GM18868 (cell line): ENCODE data around the gene UBAC2.

Source experiments
- ATAC-seq: cut with Tn5 transposase; IDR thresholded peaks from one replicate; pipeline ENCODE4 v1.9.1; 2021; ENCODE audit warnings: mild to moderate bottlenecking, moderate library complexity; ENCODE audit not compliant: unreplicated experiment

The UBAC2 gene

GRCh38 chr13:99289674-99290337 lies 89.2 kb downstream of the UBAC2 start:
- no peak for ATAC-seq

DNA sequence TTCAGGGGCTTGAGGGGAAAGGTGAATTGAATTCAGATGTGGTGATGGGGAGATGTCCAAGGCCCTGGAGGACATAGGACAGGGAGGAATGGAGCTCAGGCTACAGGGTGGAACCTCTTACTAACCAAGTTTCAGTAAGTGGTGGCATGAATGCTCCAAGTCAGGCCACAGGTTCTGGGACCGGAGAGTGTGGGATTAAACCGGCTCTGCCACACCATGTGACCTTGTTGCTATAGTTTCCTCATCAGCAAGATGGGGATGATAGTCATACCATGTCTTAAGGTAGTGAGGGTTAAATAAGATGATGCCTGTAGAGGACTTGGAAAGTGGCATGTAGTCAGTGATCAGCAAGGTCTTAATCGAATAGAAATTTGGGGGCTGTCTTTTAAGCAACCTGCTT lies 90.2 kb downstream of the UBAC2 start:
- ATAC-seq = no peak

DNA sequence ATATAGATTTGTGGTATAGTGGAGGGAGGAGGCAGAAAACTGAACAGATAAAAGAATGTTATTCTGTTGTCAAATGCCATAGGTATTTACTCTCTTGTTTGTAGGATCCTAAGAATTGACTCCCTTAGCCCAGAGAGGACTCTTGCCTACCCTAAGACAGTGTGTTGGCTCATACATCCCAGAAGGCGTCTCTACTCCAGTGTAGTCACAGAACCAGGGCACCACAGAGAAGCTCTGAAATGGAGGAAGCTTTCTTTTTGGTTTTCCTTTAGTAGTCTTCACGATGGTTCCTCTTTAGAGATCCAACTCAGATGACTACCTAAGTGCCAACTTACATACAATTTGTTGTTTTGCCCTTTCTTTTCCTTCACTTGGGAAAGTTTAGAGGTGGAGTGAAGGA lies 92.5 kb downstream of the UBAC2 start:
- no peak for ATAC-seq

DNA sequence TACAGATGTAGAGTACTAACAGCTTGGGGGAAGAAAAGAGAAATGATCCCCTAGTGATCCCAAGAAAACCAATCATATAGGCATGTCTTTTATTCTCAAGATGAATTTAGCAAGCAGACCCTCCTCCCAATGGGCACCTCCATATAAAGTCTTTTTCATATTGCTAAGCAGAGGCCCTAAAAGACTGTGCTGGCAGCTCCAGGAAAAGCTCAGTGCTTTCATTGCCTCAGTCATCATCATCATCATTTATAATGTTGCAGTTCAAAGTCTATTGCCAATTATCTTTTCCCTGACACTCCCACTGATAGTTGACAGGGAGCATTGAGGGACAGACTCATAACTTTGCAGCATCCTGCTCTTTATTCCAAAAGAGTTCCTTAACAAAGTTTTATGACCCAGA lies 93.5 kb downstream of the UBAC2 start:
- no peak for ATAC-seq

- no peak for ATAC-seq
Measured at GRCh38 chr13:99294958-99295357, 94.3 kb downstream of the UBAC2 start.

GRCh38 chr13:99295488-99296252 lies 95.0 kb downstream of the UBAC2 start:
- ATAC-seq = no peak

DNA sequence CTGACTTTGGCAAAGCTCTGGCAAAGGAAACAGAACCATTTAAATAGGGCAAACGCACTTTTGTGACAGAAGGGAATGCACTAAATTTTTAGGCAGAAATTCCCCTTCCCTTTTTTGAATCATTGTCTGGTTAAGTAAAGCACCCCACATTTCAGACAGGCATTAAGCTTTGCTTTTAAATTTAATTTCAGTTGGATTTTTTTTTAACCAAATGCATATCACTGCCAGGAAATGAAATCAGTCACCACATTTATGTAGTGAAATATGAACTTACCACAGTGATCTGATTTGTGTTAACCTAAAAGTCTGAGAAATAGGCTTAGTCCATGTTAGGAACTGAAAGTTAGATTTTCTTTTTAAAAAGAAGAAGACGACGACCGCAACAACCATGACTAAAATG lies 95.7 kb downstream of the UBAC2 start:
- peak; percentile 52 for ATAC-seq

- no peak for ATAC-seq
Measured at GRCh38 chr13:99297331-99297730, 96.7 kb downstream of the UBAC2 start.

GRCh38 chr13:99298056-99298455 lies 97.4 kb downstream of the UBAC2 start:
- ATAC-seq = no peak

DNA sequence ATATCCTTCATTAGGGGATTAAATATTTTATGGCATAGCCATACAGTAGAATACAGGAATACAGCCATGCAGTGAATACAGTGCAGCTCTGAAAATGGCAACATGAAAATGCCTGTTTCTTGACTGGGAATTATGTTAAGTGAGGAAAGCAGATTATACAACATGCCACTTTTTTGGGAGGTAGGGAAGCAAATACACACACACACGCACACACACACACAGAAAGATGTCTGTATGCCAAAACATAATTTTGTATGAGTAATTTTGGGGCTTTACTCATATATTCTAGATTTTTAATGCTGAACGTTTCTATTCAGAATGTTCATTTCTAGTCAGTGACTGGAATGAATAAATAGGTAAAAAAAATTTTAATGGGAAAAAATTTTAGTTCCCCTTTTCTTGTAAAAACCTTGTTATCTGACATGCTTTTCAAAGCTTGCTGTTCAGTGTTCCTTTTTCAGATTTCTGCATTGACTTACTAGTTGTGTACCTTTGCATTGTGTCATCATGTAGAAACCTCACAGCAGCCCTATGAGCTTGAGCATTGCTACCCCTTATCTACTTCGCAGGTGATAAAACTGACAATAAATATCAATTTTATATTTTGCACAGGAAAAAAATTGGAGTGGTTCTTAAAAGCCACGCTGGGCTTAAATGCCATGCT lies 98.7 kb downstream of the UBAC2 start:
- no peak for ATAC-seq

DNA sequence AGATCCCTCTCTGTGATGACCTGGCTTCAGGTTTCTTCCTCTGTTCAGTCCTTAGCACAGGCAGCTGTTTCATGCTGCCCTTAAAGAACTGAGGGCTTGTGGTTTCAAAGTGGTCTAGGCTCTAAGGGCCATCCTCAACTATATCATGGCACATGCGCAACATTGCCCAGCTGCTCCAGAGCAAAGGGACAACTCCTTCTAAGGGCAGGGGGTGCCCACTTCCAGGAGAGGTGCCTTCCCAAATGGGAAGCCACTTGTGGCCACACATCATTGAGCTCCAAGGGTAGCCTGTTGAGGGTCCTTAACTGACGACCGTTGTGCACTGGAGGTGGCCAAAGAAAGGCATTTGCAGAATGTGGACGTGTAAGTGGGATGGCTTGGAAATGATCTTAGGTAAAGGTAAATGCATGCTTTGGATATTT lies 99.3 kb downstream of the UBAC2 start:
- ATAC-seq = no peak

- ATAC-seq = no peak
Measured at GRCh38 chr13:99301056-99301838, 100.6 kb downstream of the UBAC2 start.

- ATAC-seq = peak; percentile 32
Measured at GRCh38 chr13:99301913-99302636, 101.4 kb downstream of the UBAC2 start.

- ATAC-seq = no peak
Measured at GRCh38 chr13:99302637-99303505, 102.2 kb downstream of the UBAC2 start.

- no peak for ATAC-seq
Measured at GRCh38 chr13:99303863-99304521, 103.3 kb downstream of the UBAC2 start.

DNA sequence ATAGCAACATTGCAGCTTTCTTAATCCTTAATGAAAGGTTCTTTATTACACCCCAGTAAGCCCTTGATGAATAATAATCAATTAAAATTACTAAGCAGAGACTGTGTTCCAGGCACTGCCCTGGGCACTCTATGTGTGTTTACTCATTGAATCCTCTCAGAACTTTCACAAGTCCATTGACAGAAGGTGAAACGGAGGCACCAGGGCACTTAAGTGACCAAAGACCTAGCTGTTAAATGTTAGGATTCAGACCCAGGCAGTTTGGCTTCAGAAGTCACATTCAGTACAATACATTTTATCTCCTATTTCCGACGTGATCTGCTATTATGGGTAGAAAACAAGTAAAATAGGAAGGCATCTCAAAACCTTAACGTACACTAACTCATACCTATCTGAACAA lies 103.9 kb downstream of the UBAC2 start:
- ATAC-seq = no peak

DNA sequence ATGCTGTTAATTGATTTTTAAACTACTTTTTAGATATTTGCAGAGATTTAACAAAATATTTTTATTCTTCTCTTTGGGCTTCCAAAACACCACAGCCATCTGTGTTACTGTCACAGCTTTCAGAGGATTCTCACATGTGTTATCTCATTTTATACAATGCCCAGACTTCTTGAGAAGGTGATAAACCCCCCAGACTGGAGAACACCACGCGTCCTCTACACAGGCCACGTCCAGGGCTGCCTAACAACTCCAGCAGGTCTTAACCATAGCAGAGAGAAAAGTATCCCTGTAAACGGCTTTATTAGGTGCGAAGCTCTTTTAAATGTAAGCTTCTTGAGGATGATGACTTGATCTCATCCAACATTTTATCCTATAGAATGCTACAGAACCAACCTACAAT lies 104.5 kb downstream of the UBAC2 start:
- no peak for ATAC-seq

- ATAC-seq = no peak
Measured at GRCh38 chr13:99305566-99305965, 104.9 kb downstream of the UBAC2 start.

- ATAC-seq = peak; percentile 58
Measured at GRCh38 chr13:99307247-99307646, 106.6 kb downstream of the UBAC2 start, which contains the start of gene GPR183. TSS of gene GPR183 (minus strand) at chr13:99307399. CDS start at chr13:99296145, 11,254 bp downstream.
